OCI-LY3 (cell line): ENCODE data around the gene TEX36.

Source experiments
- H2AFZ ChIP-seq: fragments of 200-600, 300-600 bp; shearing (Covaris generic); 2 replicates; pipeline ENCODE4 v1.6.0; 2014; ENCODE audit warnings: antibody characterized with exemption, low read depth, low read length
- H3K27ac ChIP-seq: fragments of 200-600, 300-600 bp; sonication (generic); 2 replicates; pipeline ENCODE4 v1.5.1; 2014; ENCODE audit warnings: mild to moderate bottlenecking, low read length, moderate library complexity, mixed read lengths
- H3K27me3 ChIP-seq: fragments of 200-600, 300-600 bp; sonication (generic); 2 replicates; pipeline ENCODE4 v1.6.1; 2014; ENCODE audit warnings: low read depth, low read length, mixed read lengths
- H3K36me3 ChIP-seq: fragments of 200-600, 300-600 bp; sonication (generic); replicated peaks from 2 replicates; pipeline ENCODE3; 2014; ENCODE audit warnings: low read depth, low read length, mixed read lengths
- H3K4me1 ChIP-seq: fragments of 300-600, 200-600 bp; sonication (generic); 2 replicates; pipeline ENCODE4 v1.6.1; 2014; ENCODE audit warnings: low read length, mixed read lengths
- H3K4me2 ChIP-seq: fragments of 200-600, 300-600 bp; sonication (generic); 2 replicates; pipeline ENCODE4 v1.6.1; 2014; ENCODE audit warnings: low read length, mixed read lengths
- H3K4me3 ChIP-seq: fragments of 300-600, 200-600 bp; sonication (generic); 2 replicates; pipeline ENCODE4 v1.5.1; 2014; ENCODE audit warnings: antibody characterized with exemption, mild to moderate bottlenecking, low read length, moderate library complexity
- H3K79me2 ChIP-seq: fragments of 300-600, 200-600 bp; shearing (Covaris generic); 2 replicates; pipeline ENCODE4 v1.6.1; 2014; ENCODE audit warnings: mild to moderate bottlenecking, low read length, mixed read lengths
- H3K9ac ChIP-seq: fragments of 300-600, 200-600 bp; shearing (Covaris generic); 2 replicates; pipeline ENCODE4 v1.6.0; 2014; ENCODE audit warnings: mild to moderate bottlenecking, low read length, moderate library complexity
- H3K9me3 ChIP-seq: fragments of 200-600, 300-600 bp; shearing (Covaris generic); 2 replicates; pipeline ENCODE4 v1.6.1; 2014; ENCODE audit warnings: low read length, mixed read lengths; ENCODE audit not compliant: insufficient read depth
- H4K20me1 ChIP-seq: fragments of 200-600, 300-600 bp; sonication (generic); 2 replicates; pipeline ENCODE4 v1.6.1; 2016; ENCODE audit warnings: low read length, mixed read lengths; ENCODE audit not compliant: insufficient read depth
- EZH2phosphoT487 ChIP-seq: fragments of 200-600 bp; shearing (Covaris generic); IDR thresholded peaks from 2 replicates; pipeline ENCODE4 v1.6.1; 2018; ENCODE audit warnings: antibody characterized with exemption, mixed run types, low read depth
- TF ChIP-seq, protein P1 (sequence below): fragments of 200-600, 300-600 bp; sonication (generic); IDR thresholded peaks from 2 replicates; pipeline ENCODE4 v1.5.1; 2014; ENCODE audit warnings: antibody characterized with exemption, low read length, low read depth

TEX36 gene

DNA sequence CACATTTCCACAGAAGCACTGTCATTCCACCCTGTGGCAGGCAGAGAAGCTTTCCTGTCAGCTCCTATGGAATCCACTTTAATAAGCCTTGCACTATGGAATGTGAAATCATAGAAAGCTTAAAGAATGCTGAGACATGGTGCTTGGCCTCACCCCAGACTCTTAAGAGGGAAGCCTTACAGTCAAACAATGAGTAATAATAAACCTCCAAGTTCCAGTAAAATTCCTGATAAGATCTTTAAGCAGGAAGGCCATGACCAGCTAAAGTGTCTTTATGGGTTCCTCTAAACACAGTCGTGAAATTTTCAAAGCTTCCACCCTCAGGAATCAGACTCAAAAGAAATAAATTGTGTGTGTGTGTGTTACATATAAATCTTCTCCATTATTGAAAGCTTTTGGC, 11.9 kb upstream of the TEX36 start:
- Histone ChIP-seq H3K27ac (no peak overlapping the region), H3K27me3 (no peaks in the 10 kb centered on the region; the same call in 1 of the 2 replicates), H4K20me1 (no peaks in the 10 kb centered on the region), H3K9ac (no peak overlapping the region), H2AFZ (no peak overlapping the region), H3K4me1 (no peaks in the 10 kb centered on the region), H3K79me2 (no peaks in the 10 kb centered on the region), H3K4me2 (no peak overlapping the region), H3K9me3 (no peaks in the 10 kb centered on the region), H3K4me3 (no peak overlapping the region), H3K36me3 (no peaks in the 10 kb centered on the region)
- TF ChIP-seq EZH2phosphoT487: no peak
- TF ChIP-seq, protein P1, sequence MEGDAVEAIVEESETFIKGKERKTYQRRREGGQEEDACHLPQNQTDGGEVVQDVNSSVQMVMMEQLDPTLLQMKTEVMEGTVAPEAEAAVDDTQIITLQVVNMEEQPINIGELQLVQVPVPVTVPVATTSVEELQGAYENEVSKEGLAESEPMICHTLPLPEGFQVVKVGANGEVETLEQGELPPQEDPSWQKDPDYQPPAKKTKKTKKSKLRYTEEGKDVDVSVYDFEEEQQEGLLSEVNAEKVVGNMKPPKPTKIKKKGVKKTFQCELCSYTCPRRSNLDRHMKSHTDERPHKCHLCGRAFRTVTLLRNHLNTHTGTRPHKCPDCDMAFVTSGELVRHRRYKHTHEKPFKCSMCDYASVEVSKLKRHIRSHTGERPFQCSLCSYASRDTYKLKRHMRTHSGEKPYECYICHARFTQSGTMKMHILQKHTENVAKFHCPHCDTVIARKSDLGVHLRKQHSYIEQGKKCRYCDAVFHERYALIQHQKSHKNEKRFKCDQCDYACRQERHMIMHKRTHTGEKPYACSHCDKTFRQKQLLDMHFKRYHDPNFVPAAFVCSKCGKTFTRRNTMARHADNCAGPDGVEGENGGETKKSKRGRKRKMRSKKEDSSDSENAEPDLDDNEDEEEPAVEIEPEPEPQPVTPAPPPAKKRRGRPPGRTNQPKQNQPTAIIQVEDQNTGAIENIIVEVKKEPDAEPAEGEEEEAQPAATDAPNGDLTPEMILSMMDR: no peak

DNA sequence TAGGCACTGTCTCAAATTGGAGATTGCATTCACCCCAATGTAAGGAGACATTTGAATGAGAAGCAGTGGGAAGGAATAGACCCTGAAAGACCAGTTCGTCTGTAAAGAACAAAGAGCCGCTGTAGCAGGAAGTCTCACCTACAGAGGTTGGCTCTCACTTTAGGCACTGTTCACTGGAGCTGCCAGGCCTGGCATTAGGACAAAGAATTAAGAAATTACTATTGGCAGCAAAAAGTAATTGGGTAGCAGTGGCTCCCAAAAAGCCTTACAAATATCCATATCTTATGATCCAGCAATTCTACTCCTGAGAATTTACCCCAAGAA, 10.5 kb upstream of the TEX36 start:
- no peak overlapping the region for H3K4me2 ChIP-seq
- H3K4me1 ChIP-seq: no peaks in the 10 kb centered on the region
- H3K27ac ChIP-seq: no peak overlapping the region
- no peak overlapping the region for H2AFZ ChIP-seq
- H3K9ac ChIP-seq: no peak overlapping the region
- no peaks in the 10 kb centered on the region for H4K20me1 ChIP-seq
- no peaks in the 10 kb centered on the region for H3K79me2 ChIP-seq
- no peak overlapping the region for H3K4me3 ChIP-seq
- H3K36me3 ChIP-seq: no peaks in the 10 kb centered on the region
- H3K27me3 ChIP-seq: no peaks in the 10 kb centered on the region; the same call in 1 of the 2 replicates
- no peaks in the 10 kb centered on the region for H3K9me3 ChIP-seq
- TF ChIP-seq, protein P1: no peak
- no peak for TF ChIP-seq EZH2phosphoT487

DNA sequence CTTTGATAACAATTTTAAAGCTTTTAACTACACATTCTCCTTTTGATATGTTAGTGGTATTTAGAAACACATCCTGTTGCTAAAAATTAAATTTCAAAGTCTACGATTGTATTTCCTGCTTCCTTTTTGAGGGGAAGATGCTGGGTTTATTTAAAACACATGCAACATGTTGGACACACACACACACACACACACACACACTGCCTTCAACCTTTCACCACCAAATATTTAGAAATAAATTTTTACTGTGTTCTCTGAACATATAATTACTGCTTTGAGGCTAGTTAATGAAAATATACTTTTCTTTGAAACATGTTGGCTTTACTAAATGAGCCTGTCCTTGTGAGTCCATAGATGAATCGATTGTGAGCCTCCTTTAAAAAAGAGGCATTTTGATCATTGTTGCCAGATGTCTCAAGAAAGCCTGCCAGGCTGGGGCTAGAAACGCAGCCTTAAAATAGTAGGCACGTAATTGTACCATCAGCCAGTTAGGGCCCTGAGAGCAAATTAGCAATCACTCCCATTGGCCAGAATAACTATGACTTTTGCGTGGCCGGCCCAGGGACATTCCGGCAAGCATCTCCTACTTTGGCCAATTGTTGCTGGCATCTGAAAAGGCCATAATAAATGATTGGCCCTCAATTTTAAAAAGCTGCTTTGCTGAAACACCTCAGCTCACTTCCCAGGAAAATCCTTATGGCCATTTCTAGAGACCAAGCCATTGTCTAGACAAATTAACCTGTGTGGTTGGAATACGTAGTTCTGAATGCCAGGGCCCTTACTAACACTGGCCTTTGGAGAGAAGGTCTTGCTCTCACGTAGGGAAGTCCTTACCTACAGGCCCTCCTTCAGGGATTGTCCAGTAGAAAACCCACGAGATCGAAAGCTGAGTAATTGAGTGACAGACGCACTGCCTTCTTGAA, 9.9 kb upstream of the TEX36 start:
- no peaks in the 10 kb centered on the region for H3K4me1 ChIP-seq
- no peak overlapping the region for H3K27ac ChIP-seq
- no peak overlapping the region for H2AFZ ChIP-seq
- no peaks in the 10 kb centered on the region for H3K36me3 ChIP-seq
- no peaks in the 10 kb centered on the region for H4K20me1 ChIP-seq
- no peaks in the 10 kb centered on the region; the same call in 1 of the 2 replicates for H3K27me3 ChIP-seq
- H3K9me3 ChIP-seq: no peaks in the 10 kb centered on the region
- H3K4me2 ChIP-seq: no peak overlapping the region
- H3K4me3 ChIP-seq: no peak overlapping the region
- H3K79me2 ChIP-seq: no peaks in the 10 kb centered on the region
- H3K9ac ChIP-seq: no peak overlapping the region
- TF ChIP-seq, protein P1: no peak

DNA sequence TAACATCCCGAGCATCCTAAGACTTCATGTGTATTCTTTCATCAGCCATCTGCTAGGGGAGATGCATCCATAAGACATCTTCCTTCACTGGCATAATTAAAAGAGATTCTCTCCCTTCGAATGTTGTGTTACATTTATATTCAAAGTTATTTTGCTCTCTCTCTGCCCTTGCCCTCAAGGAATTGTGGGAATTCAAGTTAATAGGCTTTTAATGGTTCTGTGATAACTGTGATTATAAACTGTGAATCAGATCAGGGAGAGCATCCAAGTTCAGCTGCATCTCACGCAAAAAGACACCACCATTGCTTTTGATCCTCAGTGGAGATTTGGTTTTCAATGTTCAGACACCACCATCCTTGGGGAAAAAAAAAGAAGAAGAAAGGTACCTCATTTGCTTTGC, 9.2 kb upstream of the TEX36 start:
- no peak overlapping the region for H3K27ac ChIP-seq
- TF ChIP-seq, protein P1: no peak
- TF ChIP-seq EZH2phosphoT487: no peak
- H3K4me2 ChIP-seq: no peak overlapping the region
- H3K4me3 ChIP-seq: no peak overlapping the region
- no peaks in the 10 kb centered on the region for H3K36me3 ChIP-seq
- no peak overlapping the region for H2AFZ ChIP-seq
- no peaks in the 10 kb centered on the region; the same call in 1 of the 2 replicates for H3K27me3 ChIP-seq
- no peaks in the 10 kb centered on the region for H3K79me2 ChIP-seq
- no peaks in the 10 kb centered on the region for H3K9me3 ChIP-seq
- no peaks in the 10 kb centered on the region for H4K20me1 ChIP-seq
- H3K4me1 ChIP-seq: no peaks in the 10 kb centered on the region
- H3K9ac ChIP-seq: no peak overlapping the region
